Endothelial cell of umbilical vein (primary cell): ENCODE measurements around the gene RPL22.

Experiments
- CTCF ChIP-seq, 2 donors: IDR thresholded peaks; 1 replicate in 1 of 2; 2 replicates in 1 of 2; pipeline ENCODE4 v1.5.1; 2011; ENCODE audit warnings: low read length in 2 of 2, mild to moderate bottlenecking in 2 of 2, moderate library complexity in 2 of 2, control low read depth in 1 of 2, inconsistent platforms in 1 of 2, low read depth in 1 of 2; ENCODE audit not compliant: insufficient read depth in 1 of 2; ENCODE audit errors: extremely low read depth in 1 of 2
- EZH2 ChIP-seq: IDR thresholded peaks from 2 replicates; pipeline ENCODE4 v1.6.1; 2012; ENCODE audit warnings: borderline replicate concordance, low read depth, mild to moderate bottlenecking, moderate library complexity, low read length, inconsistent platforms; ENCODE audit not compliant: severe bottlenecking
- FOS ChIP-seq: IDR thresholded peaks from 2 replicates; pipeline ENCODE4 v1.6.1; 2011; ENCODE audit warnings: mild to moderate bottlenecking, low read length, moderate library complexity, borderline replicate concordance; ENCODE audit not compliant: insufficient read depth
- MYC ChIP-seq: IDR thresholded peaks from one replicate; pipeline ENCODE4 v1.6.1; 2011; ENCODE audit warnings: mild to moderate bottlenecking, low read depth, low read length
- POLR2A ChIP-seq: IDR thresholded peaks from 2 replicates; pipeline ENCODE4 v1.6.1; 2012; ENCODE audit warnings: low read depth, mild to moderate bottlenecking, control low read depth, low read length
- POLR2AphosphoS5 ChIP-seq: IDR thresholded peaks from 2 replicates; pipeline ENCODE4 v1.6.1; 2012; ENCODE audit warnings: low read depth, mild to moderate bottlenecking, control low read depth, low read length, moderate library complexity; ENCODE audit not compliant: insufficient read depth
- TF ChIP-seq, protein P1 (sequence below): IDR thresholded peaks from 2 replicates; pipeline ENCODE4 v1.6.1; 2011; ENCODE audit not compliant: insufficient read depth, insufficient read length

- no peak for TF ChIP-seq EZH2
- no peak for TF ChIP-seq CTCF (IDR thresholded peaks at IDR 0.05; ENCODE audit: extremely low read depth in 1 of 2, insufficient read depth in 1 of 2, low read depth in 1 of 2, low read length in 2 of 2)
- no peak for TF ChIP-seq FOS
- no peak for TF ChIP-seq MYC
- TF ChIP-seq, protein P1, sequence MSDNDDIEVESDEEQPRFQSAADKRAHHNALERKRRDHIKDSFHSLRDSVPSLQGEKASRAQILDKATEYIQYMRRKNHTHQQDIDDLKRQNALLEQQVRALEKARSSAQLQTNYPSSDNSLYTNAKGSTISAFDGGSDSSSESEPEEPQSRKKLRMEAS = no peak
- no peak for TF ChIP-seq POLR2A
- no peak for TF ChIP-seq POLR2AphosphoS5
Measured at GRCh38 chr1:6162341-6162740, 37.1 kb downstream of the RPL22 start.
